ENCODE measurements around the gene TRA2B. TPM values are rescaled to one million over a fixed set of nuclear protein-coding genes. Genes with fewer than 3 reads are reported as not detected.

TRA2B gene
- total RNA-seq, 4 donors from 2014 or later: 87.1 to 181 (median 129) TPM

GRCh38 chr3:185880600-185880999 lies 57.2 kb downstream of the TRA2B start:
- H3K4me1 ChIP-seq: no peaks in the 10 kb centered on the region
- no peak overlapping the region for H3K27ac ChIP-seq
- TF ChIP-seq POLR2A (IDR thresholded peaks at IDR 0.05): no peak
- no peak for TF ChIP-seq CTCF (IDR thresholded peaks at IDR 0.05)
- TF ChIP-seq EP300 (IDR thresholded peaks at IDR 0.05): no peak
- no peak for TF ChIP-seq POLR2AphosphoS5 (IDR thresholded peaks at IDR 0.05)
- H3K4me3 ChIP-seq: no peak overlapping the region
- no peak for ATAC-seq
- H3K36me3 ChIP-seq: no peaks in the 10 kb centered on the region
- peaks cover 19% of the 10 kb centered on the region for H3K27me3 ChIP-seq
- H3K9me3 ChIP-seq: no peaks in the 10 kb centered on the region
- WGBS, 2 donors (ENCODE audit: low coverage in 1 of 2): 62 to 88% methylated on average over 7 of the region's 7 CpGs

- no peak overlapping the region for H3K27ac ChIP-seq
- no peaks in the 10 kb centered on the region for H3K36me3 ChIP-seq
- ATAC-seq: no peak
- TF ChIP-seq EP300 (IDR thresholded peaks at IDR 0.05) (no peak), CTCF (IDR thresholded peaks at IDR 0.05) (no peak), POLR2A (IDR thresholded peaks at IDR 0.05) (no peak), POLR2AphosphoS5 (IDR thresholded peaks at IDR 0.05) (no peak)
- no peak overlapping the region for H3K4me3 ChIP-seq
- peaks cover 19% of the 10 kb centered on the region for H3K27me3 ChIP-seq
- H3K9me3 ChIP-seq: no peaks in the 10 kb centered on the region
- 55% methylated on average over 4 of the region's 5 CpGs; no CpG with 5 or more reads in 1 of the 2 donors for WGBS, 2 donors (ENCODE audit: low coverage in 1 of 2)
- H3K4me1 ChIP-seq: no peaks in the 10 kb centered on the region
Measured at GRCh38 chr3:185878920-185879319, 58.9 kb downstream of the TRA2B start.

GRCh38 chr3:185874119-185874518 lies 63.7 kb downstream of the TRA2B start:
- no peak for TF ChIP-seq POLR2A (IDR thresholded peaks at IDR 0.05)
- TF ChIP-seq EP300 (IDR thresholded peaks at IDR 0.05): no peak
- TF ChIP-seq CTCF (IDR thresholded peaks at IDR 0.05): no peak
- TF ChIP-seq POLR2AphosphoS5 (IDR thresholded peaks at IDR 0.05): no peak
- Histone ChIP-seq H3K36me3 (no peaks in the 10 kb centered on the region), H3K27me3 (peaks cover 15% of the 10 kb centered on the region), H3K4me1 (no peaks in the 10 kb centered on the region), H3K27ac (no peak overlapping the region), H3K9me3 (no peaks in the 10 kb centered on the region), H3K4me3 (no peak overlapping the region)
- 47 to 68% methylated on average over 3 to 9 of the region's 9 CpGs for WGBS, 2 donors (ENCODE audit: low coverage in 1 of 2)
- no peak for ATAC-seq

- WGBS, 2 donors (ENCODE audit: low coverage in 1 of 2): 90% methylated on average over 2 of the region's 2 CpGs; no CpG with 5 or more reads in 1 of the 2 donors
- no peak for ATAC-seq
- H3K4me1 ChIP-seq: no peaks in the 10 kb centered on the region
- no peak overlapping the region for H3K4me3 ChIP-seq
- no peaks in the 10 kb centered on the region for H3K36me3 ChIP-seq
- no peak for TF ChIP-seq EP300 (IDR thresholded peaks at IDR 0.05)
- H3K27ac ChIP-seq: no peak overlapping the region
- H3K9me3 ChIP-seq: no peaks in the 10 kb centered on the region
- peaks cover 6% of the 10 kb centered on the region for H3K27me3 ChIP-seq
Measured at GRCh38 chr3:185867650-185868049, 70.2 kb downstream of the TRA2B start.

- Histone ChIP-seq H3K36me3 (no peaks in the 10 kb centered on the region), H3K4me1 (no peaks in the 10 kb centered on the region), H3K27ac (no peak overlapping the region), H3K9me3 (no peaks in the 10 kb centered on the region), H3K4me3 (no peak overlapping the region), H3K27me3 (peaks cover 6% of the 10 kb centered on the region)
- TF ChIP-seq POLR2AphosphoS5 (IDR thresholded peaks at IDR 0.05) (no peak), POLR2A (IDR thresholded peaks at IDR 0.05) (no peak), EP300 (IDR thresholded peaks at IDR 0.05) (no peak), CTCF (IDR thresholded peaks at IDR 0.05) (no peak)
- ATAC-seq: no peak
Measured at GRCh38 chr3:185866995-185867394, 70.8 kb downstream of the TRA2B start.

All from gastroesophageal sphincter (tissue), 4 donors.